ENCODE data around the gene MED20.
A peak's percentile ranks its signal among the peaks of the same experiment; 100 is the strongest.

The MED20 gene

DNA sequence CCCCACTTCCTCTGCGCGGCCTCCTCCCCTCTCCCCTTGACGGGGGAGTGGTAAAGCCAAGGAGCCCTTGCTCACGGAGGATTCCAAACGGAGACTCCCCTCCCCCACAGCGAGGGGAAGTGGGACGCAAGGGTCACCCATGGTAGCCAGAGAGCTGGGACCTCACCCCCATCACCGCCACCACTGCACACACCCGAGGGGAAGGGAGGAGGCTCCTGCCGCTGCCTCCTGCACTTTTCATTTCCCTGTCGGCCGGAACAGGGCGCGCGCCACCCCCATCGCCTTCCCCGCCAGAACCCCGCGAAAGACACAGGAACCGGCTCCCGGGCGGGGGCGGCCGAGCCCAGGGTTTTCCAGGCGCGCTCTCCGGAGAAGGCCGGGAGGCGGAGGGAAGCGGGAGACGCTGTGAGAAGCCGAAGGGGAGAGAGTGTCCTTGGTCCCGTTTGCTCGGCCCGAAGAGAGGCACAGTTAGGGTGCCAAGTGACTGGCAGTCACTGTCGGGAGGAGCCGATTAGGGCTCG, 19.9 kb upstream of the MED20 start:
- no peak for DNase-seq

- no peak for DNase-seq
These were observed 19.2 kb upstream of the MED20 start for GRCh38 chr6:41939848-41940758.

- DNase-seq = no peak
These were observed 18.4 kb upstream of the MED20 start for GRCh38 chr6:41939176-41939847.

DNA sequence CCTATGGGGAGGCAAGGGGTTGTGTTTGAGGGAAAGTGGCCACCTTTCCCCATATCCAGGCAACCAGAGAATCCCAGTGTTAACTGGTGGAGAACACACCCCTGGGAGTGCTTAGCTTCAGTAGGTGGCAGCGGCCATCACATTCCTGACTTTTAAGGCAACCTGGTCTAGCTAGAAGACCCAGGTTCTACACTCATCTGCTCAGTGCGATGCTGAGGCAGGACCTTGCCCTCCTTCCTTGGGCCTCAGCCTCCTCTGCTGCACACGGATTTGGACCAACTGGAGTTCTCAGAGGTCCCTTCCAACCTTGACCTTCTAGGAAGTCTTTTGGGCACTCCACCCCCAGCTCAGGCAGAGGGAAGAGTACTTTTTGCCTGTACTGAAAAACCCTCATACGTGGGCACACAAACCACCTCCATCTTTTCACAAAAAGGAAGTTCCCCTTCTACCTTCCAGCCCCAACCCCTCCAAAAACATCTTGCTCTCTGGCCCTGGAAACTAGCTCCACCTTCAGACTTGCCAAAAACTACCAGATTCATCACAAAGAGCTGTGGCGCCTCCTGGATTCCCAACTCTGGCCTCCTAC, 17.7 kb upstream of the MED20 start:
- no peak for DNase-seq

- DNase-seq = no peak
These were observed 17.1 kb upstream of the MED20 start for GRCh38 chr6:41937861-41938574.

DNA sequence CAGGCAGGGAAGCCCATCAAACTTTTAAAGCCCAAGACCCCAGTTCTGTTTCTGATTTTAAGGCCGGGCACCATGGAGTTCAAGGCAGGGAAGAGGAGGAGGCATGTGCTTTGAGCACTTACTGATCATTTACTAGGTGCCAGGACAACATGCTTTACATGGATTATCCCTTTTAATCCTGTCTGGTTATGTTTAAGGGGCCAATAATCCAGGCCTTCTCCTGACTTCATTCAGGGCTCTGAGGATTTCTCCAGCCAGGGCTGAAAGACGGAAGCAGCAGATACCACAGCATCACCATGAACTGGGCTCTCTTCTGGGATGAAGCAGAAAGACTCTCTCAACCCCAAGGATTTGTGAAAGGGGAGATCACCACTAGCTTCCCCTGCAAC, 16.5 kb upstream of the MED20 start:
- no peak for DNase-seq

GRCh38 chr6:41936073-41936837, 15.3 kb upstream of the MED20 start:
- peak; percentile 89 for DNase-seq

GRCh38 chr6:41935685-41936072, 14.7 kb upstream of the MED20 start:
- no peak for DNase-seq

GRCh38 chr6:41935193-41935574, 14.2 kb upstream of the MED20 start:
- no peak for DNase-seq

- DNase-seq = no peak
These were observed 13.6 kb upstream of the MED20 start for GRCh38 chr6:41934278-41935192.

GRCh38 chr6:41932378-41932777, 11.4 kb upstream of the MED20 start:
- DNase-seq = no peak

DNA sequence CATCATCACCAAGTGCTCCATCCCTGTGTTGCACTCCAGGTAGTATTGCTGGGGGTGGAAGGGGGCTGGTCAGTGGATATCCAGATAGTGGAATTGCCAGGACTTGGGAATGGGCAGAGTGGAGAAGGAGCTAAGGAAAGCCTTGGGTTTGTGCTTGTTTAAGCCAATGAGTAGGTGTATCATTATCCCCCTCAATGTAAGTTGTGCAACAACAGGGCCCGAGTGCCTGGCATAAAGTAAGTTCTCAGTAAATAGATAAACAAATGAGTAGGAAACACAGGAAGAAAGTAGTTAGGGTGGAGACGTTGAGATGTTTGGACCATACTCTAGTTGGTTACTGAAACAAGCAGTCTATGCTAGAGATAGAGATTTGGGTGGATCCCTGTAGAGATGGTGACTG, 10.9 kb upstream of the MED20 start:
- no peak for DNase-seq

DNA sequence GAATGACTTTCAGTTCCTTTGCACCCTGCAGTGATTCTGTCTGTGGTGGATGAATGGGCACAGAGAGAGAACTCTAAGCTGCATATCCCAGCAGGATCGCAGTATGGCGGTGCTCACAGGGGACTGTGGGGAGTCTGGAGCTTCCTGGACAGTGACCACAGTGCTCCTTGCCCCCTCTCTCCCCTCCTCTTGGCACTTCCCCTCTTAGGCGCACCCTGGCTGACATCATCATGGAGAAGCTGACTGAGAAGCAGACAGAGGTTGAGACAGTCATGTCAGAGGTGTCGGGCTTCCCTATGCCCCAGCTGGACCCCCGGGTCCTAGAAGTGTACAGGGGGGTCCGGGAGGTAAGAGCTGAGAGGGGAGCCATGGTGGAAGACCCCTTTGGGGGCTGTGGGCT, 9.0 kb upstream of the MED20 start:
- no peak for DNase-seq

DNA sequence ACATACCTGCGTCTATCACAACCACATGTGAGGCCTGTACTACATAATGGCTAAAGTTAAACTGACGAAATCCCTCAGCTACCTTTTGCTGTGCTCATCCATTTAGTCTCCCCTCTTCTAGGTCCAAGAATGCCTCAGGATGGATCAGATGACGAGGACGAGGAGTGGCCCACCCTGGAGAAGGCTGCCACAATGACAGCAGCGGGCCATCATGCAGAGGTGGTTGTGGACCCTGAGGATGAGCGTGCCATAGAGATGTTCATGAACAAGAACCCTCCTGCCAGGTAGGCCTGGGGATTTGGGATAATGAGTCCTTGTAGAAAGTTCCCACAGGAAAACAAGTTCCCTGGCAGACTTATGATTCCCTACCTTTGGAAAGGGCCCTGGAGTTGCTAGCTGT, 6.3 kb upstream of the MED20 start:
- no peak for DNase-seq

DNA sequence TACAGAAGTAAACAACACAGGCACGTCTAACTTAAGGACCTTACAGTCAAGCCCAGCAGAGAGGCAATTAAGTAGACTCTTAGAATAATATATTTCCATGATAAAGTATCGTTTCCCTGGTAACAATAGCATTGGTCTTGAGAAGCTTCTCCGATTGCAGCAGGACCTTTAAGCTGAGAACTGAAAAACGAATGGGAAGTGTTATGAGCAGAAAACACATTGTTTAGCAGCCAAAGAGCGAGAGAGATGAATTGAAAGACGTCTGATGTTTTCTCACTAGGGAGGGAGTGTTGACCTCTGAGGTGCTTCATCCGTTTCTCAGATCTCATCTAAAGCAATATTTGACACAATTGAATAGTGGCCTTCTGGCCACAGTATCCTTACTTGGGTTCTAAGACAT, 1.2 kb upstream of the MED20 start:
- no peak for DNase-seq

- no peak for DNase-seq
These were observed 716 bp upstream of the MED20 start for GRCh38 chr6:41921712-41921998.

DNA sequence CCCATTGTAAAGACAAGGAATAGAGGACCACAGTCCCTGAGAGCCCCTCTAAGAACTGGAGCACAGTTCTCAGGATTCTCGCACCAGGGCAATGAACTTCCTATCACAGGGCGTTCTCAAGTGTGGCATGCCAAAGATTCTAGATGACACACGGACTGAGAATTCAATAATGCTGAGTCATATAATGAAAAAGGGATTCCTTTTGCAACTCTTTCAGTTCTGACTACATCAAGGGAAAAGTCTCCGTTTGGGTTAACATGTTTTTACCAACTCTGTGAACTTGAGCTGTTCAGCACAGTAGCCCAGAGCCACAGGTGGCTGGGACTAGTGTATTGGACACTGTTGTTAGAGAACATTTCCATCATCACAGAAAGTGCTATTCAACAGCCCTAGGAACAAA, 3.4 kb downstream of the MED20 start:
- no peak for DNase-seq

GRCh38 chr6:41914869-41915530, 5.9 kb downstream of the MED20 start:
- no peak for DNase-seq

DNA sequence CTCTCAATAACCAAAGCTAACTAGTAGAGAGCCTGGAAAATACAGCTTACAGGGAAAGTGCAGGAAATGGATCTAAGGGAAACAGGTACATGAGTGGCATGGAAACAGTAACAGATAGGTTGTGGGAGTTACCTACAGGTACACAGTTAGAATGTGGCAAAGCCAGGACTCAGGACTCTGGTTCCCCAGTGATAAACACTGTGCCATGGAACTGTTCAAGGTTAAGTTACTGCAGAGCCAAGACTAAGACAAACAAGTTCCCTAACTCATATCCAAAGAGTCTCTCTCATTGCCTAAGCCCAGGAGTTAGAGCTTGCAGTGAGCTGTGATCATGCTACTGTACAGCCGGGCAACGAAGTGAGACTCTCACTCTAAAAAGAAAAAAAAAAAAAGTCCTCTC, 6.6 kb downstream of the MED20 start:
- no peak for DNase-seq

GRCh38 chr6:41909727-41910126, 11.2 kb downstream of the MED20 start:
- no peak for DNase-seq
